ENCODE measurements around the gene IL19. TPM values are rescaled to one million over a fixed set of nuclear protein-coding genes. Genes with fewer than 3 reads are reported as not detected.

IL19 gene
- total and polyA plus RNA-seq, 3 donors from 2014 or later: 0.37 TPM; not detected in 2

GRCh38 chr1:206803221-206803730 is 32.7 kb downstream of the IL19 start:
- 87 to 90% methylated on average over 8 of the region's 8 CpGs for WGBS, 2 donors
- Histone ChIP-seq H3K4me3 (no peak overlapping the region), H3K27ac (no peak overlapping the region), H3K27me3 (no peaks in the 10 kb centered on the region), H3K4me1 (no peaks in the 10 kb centered on the region), H3K9me3 (no peaks in the 10 kb centered on the region), H3K36me3 (ENCODE audit: low read depth, missing control alignments) (no peaks in the 10 kb centered on the region)
- intact Hi-C loops (cut with DNase I; ENCODE audit: low total_unique reads): no loop called here
- DNase-seq: no peak
- TF ChIP-seq POLR2A (IDR thresholded peaks at IDR 0.05) (no peak), CTCF (IDR thresholded peaks at IDR 0.05) (no peak)

- H3K27ac ChIP-seq: no peak overlapping the region
- H3K9me3 ChIP-seq: no peaks in the 10 kb centered on the region
- no peaks in the 10 kb centered on the region for H3K4me1 ChIP-seq
- H3K36me3 ChIP-seq (ENCODE audit: low read depth, missing control alignments): no peaks in the 10 kb centered on the region
- intact Hi-C loops (cut with DNase I; ENCODE audit: low total_unique reads): no loop called here
- no peak overlapping the region for H3K4me3 ChIP-seq
- no peak for DNase-seq
- 94 to 100% methylated on average over 1 of the region's 1 CpG for WGBS, 2 donors
- TF ChIP-seq CTCF (IDR thresholded peaks at IDR 0.05): no peak
- no peak for TF ChIP-seq POLR2A (IDR thresholded peaks at IDR 0.05)
- no peaks in the 10 kb centered on the region for H3K27me3 ChIP-seq
Observed at GRCh38 chr1:206804156-206804737, 33.7 kb downstream of the IL19 start.

- no peak overlapping the region for H3K4me3 ChIP-seq
- intact Hi-C loops (cut with DNase I; ENCODE audit: low total_unique reads): no loop called here
Observed at GRCh38 chr1:206805357-206805756, 34.8 kb downstream of the IL19 start.

GRCh38 chr1:206808615-206809014 is 38.0 kb downstream of the IL19 start:
- Histone ChIP-seq H3K36me3 (ENCODE audit: low read depth, missing control alignments) (no peaks in the 10 kb centered on the region), H3K27me3 (no peaks in the 10 kb centered on the region), H3K4me3 (no peak overlapping the region), H3K27ac (no peak overlapping the region), H3K9me3 (no peaks in the 10 kb centered on the region), H3K4me1 (no peaks in the 10 kb centered on the region)
- intact Hi-C loops (cut with DNase I; ENCODE audit: low total_unique reads): no loop called here
- DNase-seq: peak; percentile 46
- TF ChIP-seq CTCF (IDR thresholded peaks at IDR 0.05) (peak in 2 of 3 experiments; percentile 29 to 34), POLR2A (IDR thresholded peaks at IDR 0.05) (no peak)
- 81 to 89% methylated on average over 2 of the region's 2 CpGs for WGBS, 2 donors

More at GRCh38 chr1:206805357-206805756, 34.8 kb downstream of the IL19 start:
- 62 to 74% methylated on average over 1 of the region's 1 CpG for WGBS, 2 donors
- Histone ChIP-seq H3K4me1 (no peaks in the 10 kb centered on the region), H3K36me3 (ENCODE audit: low read depth, missing control alignments) (no peaks in the 10 kb centered on the region), H3K27me3 (no peaks in the 10 kb centered on the region), H3K27ac (no peak overlapping the region), H3K9me3 (no peaks in the 10 kb centered on the region)
- no peak for DNase-seq
- no peak for TF ChIP-seq CTCF (IDR thresholded peaks at IDR 0.05)
- no peak for TF ChIP-seq POLR2A (IDR thresholded peaks at IDR 0.05)
